Activated CD8-positive, alpha-beta memory T cell treated with anti-CD3 and anti-CD28 coated beads, Interleukin-2, amount 50 U/mL, for 1 hour (primary cell): ENCODE results near the gene SARDH.
A peak's percentile ranks its signal among the peaks of the same experiment; 100 is the strongest.
"Not testable (repeated sequence)": the region's sequence is repeated elsewhere in the genome, so short reads cannot be mapped to it uniquely, and the experiment has no call there.

Experiments used
- DNase-seq: peaks from one replicate; pipeline ENCODE4 v3.0.0-alpha.2; 2020; ENCODE audit errors: extremely low read depth

Gene SARDH

DNA sequence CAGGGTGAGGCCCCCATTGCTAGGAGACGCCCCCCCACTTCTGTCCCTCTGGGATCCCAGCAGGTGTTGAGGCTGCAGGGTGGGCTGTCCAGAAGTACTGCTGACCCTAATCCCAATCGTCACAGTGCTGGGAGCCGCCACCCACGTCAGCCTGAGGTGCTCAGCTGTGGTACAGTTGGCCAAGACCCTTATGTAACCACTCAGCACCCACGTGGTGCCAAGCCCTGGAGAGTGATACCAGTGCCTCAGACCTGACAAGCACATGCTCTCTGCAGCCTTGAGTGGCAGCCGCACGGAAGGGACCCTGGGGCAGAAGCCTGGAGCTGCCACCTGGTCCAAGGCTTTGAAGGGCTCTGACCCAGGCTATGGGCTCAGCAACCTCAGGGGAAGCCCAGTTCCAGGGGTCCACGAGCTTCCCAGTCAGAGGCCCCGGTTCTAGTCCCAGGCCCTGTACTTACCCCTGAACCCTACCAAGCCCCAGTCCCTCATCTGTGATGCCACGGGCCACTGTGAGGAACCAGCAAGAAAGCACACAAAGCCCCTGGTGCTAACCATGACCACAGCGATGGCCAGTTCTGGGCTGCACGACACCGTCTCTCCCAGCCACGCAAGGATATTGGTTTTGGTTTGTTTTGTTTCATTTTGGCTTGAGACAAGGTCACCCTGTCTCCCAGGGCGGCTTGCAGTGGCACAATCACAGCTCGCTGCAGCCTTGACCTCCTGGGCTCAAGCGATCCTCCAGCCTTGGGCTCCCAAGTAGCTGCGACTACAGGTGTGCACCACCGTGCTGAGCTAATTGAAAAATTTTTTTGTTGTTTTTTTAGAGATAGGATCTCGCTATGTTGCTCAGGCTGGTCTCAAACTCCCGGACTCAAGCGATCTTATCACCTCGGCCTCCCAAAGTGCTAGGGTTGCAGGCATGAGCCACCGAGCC lies 51.2 kb downstream of the SARDH start:
- DNase-seq, result no peak

DNA sequence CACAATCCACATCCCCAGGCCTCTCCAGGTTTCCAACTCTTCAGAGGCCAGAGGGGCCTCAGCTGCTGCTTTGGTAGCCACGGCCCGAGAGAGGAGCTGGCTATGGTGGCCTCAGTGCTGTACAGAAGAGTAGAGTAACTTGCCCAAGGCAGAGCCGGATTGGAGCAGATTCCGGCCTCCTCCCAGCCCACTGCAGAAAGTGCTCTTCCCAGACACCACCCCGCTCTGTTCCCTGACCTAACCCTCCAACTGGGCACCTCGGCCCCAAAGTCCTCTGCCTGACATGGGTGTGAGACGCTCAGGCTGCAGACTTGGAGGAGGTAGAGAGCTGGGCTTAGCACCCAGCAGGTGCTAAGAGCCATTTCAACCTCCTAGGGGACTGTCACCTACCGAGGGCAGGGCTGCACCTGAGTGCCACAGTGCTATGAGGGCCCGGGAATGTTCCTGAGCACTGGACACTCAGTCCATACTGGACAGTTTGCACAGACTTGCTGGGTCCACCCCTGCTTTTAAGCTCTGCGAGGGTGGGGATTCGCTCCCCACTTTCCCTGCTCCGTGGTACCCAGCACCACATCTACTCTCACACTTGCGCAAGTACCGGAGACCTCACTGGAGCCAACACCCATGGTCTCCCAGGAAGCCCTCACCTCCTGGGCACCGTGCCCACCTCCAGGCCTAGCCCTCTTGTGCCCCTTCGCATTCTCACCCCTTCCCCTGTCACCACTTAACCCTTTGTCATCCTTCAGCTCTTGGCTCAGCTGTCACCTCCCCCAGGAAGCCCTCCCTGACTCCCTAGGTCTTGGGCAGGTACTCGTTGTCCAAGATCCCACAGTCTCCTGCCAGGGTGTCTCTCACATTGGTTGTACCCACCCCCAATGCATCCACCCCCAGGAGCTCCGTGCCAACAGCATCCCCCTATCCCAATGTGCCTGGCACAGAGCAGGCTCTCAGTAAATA lies 52.2 kb downstream of the SARDH start:
- no peak for DNase-seq

DNA sequence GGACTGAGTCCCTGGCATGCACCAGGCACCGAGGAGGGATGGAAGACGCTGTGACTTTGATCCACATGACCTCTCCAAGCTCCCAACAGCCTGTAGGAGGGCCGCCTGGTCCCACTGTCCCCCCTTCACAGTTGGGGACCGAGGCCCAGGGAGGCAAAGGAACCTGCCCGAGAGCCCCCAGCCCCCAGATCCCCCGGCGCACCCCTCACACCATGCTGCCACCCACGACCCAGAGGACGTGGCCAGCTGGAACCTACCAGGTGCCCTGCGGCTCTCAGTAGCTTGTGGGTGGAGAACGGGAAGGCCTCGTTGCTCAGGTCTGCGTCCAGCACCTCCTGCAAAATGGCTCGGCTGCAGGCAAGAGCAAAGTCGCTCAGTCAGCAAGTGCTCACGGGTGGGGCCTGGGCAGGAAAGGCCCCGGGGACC lies 53.2 kb downstream of the SARDH start:
- DNase-seq, result no peak

DNA sequence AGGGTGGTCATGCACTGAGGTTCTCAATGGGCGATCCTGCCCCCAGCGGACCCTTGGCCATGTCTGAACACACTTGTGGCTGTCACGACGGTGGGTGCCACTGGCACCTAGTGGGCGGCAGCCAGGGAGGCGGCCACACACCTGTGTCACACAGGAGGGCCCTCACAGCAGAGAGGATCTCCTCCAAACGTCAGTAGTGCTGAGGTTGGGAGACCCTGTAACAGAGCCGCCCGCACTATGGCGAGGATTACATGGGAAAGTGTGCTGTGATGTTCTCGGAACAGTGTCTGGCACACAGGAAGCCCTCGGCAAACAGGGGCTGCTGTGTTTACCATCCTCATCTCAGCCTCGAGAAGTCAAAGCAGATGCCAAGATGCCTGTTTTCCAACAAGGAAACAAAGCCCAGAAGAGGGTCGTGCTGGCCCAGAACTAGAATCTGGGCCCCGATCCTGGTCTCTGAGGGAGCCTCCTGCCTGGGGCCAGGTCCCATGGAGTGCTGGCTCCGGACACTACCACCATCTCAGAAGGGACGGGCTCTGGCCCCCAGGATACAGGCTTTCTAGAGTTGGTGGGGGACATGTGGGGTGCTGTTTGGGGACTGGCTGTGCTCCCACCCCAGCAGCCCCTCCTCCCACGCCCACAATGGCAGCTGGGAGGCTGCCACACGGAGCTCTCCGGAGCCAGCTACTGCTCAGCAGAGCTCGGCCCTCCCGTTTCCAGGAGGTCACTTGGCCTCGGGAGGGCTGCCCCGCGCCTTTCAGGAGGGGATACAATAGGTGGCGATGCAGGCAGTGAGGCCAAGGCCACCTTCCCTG lies 53.8 kb downstream of the SARDH start:
- no peak for DNase-seq

DNA sequence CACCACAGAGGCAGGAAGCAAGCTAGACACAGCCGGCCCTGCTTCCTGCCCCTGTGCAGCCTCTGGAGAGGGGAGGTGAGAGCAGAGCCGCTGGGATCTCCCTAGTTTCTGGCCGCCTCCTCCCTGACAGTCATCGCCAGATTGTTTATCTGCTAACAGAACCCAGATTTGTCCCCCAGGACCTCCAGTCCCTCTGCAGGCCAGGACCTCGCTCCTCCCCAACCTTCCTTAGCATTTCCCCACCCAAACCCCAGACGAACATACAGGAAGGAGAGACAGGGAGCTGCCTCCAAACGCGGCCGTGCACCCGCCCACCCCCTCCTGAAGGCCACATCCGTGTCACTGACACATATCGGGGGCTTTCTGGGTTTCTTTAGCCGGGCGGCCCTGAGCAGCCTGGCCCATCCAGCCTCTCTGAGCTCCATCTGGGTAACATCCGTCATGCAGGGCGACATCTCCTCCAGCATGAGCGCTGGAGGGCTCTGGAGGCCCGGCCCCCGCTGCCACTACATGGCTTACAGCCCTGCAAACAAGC lies 54.5 kb downstream of the SARDH start:
- DNase-seq, result peak; percentile 45

DNA sequence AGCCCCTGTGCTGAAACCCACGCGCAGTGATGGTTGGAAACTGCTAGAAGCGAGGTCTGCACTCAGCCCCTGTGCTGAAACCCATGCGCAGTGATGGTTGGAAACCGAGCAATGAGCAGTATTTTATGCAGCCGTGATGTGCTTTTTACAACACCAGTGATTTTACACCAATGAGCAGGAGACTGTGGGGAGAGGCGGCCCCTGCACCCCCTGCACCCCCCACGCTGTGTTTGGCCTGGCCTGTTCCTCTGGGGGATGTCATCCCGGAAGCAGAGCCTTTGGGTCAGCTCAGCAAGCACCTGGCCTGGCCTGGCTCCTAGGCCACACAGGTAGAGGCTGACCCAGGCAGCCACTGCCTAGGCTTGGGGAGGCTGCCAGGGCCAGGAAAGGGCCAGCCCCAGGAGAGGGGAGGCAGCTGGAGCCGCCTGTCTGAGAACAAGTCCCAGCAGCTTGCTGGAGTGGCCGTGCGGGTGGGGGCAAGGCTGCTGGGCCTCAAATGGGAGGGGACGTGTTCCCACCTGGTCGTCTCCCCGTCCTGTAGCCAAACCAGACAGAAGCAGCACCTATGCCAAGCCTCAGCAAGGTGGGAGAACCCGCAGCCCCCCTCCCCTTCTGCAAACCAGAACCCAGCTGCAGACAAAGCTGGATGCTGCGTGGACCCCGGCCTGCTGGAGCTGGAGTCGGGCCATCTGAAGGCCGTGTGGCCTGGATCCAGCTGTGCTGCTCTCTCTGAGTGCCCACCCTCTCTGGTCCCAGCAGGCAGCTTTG lies 55.1 kb downstream of the SARDH start:
- no peak for DNase-seq

DNA sequence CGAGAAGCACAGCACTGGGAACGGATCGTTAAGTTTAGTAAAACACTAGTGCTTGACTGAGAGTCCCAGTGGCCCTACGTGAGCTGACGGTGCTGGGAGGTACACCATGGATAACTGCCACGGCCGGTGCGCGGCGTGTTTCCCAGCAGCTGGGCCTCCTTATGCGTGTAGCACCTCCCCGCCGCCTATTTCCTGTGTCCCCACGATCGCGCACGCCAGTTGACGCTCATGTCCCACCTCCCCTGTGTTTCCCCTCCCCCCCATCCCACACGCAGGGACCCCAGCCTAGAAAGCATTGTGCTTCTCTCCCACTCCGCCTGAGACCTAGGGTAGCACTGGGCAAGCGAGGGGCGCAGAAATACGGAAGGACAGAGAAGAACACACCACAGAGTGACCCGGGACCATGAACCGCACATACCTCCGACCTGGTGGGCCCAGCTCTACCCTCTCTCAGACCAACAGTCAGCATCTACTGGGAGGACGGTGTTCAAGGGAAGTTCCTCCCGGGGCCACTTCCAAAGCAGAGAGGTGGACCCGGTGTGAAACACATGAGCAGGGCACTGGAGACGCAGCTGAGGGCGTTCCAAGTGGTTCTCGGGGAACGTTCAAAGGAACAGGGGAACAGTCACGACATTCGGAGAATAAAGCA lies 56.4 kb downstream of the SARDH start:
- no peak for DNase-seq

DNA sequence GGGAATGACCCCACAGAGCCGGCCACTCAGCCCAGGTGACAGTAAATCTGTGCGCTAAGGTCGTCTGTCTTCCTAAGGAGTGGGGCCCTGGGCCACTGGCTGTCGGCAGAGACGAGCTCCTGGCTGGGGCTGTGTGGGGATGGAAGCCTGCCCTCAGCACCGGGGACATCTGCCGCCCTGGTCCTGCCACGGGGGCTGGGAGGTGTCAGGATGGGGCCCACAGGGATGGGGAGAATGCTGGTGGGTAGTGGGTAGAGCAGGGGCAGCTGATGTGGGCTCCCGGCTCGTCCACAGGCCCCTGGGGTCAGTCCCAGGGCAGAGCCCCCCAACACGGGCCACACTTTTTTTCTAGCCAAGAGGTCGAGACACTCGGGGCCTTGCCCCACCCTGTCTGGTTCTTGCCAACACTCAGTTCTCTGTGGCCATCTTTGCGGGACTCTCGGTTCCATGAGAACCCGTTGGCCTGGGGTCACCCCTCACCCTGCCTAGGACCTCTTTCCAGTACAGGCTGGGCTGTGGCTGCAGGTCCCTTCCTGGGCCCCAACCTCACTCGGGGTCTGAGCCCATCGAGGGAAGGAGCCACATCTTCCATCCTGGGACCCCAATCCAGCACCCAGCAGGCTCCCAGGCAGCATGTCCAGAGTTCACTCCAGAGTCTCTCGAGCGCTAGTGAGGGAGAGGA lies 57.0 kb downstream of the SARDH start:
- DNase-seq, result no peak

DNA sequence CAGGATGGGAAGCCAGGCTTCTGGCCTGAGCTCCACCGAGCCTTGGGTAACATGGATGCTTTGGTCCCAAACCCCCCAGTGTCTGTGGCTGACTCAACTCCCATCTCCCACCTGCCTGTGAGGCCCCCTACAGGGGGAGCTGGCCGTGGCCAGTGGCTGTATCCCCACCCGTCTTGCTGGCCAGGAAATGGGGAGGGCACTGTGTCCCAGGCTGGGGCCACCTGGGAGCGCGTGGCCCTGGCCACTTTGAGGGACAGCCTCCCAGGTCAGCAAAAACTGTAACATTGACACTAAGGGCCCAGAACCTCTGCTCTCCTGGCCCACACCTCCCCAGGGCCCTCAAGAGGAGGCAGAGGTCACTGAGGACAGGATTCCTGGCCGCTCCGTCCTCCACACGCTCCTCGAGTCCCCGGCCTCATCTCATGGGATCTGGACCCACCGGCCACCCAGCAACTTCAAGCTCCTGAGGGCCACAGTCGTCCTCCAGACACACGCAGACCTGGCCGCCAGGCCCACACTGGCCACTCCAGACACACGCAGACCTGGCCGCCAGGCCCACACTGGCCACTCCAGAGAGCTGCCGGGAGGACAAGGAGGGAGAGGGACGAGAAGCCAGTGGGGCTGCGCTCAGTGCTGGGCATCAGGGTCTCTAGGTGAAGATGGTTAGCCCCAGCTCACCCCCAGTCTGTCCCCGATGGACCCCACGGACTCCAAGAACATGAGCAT lies 57.7 kb downstream of the SARDH start:
- no peak for DNase-seq

DNA sequence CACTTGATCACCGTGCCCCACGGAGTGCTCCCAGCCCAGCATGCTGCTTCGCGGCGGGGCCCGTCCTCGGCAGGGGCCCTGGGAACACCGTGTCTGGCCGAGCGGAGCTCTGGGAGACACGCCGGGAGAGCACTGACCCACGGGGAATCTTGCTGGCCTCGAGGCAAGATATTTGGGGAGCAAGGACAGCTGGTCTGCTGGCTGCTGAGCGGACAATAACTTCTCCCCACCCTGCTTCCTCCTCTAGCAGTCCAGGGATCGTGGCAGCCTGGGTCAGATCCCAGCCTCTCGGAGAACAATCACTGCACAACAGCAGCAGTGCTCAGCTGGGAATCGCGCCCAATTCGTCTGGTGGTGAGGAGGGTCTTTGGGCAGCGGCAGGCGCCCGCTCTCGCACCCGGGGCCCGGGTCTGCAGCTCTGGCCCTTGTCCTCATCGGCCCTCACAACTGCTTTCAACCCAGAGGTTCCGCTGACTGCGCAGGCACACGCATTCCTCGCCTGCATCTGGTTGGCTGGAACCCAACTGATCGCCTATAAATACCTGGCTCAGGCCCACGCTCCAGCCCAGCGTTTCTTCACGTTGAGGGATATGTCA lies 58.6 kb downstream of the SARDH start:
- DNase-seq, result no peak

DNA sequence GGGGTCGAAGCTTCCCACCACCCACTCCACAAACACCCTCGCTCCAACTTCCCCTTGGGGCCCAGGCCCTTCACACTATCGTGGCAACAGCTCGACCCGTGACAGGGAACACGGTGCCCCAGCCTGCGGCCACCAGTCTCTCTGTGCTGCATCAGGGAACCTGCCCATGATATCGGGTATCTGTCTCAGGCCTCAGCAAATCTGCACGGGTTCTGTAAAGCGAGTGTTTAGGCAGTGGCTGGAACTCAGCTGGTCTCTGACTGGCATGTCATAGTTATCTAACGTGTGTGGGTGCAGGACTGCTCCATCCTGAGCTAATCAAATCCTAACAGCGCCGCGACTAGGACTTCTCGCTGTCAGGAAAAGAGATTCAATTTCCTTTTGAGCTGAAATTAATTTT lies 59.1 kb downstream of the SARDH start:
- no peak for DNase-seq

DNA sequence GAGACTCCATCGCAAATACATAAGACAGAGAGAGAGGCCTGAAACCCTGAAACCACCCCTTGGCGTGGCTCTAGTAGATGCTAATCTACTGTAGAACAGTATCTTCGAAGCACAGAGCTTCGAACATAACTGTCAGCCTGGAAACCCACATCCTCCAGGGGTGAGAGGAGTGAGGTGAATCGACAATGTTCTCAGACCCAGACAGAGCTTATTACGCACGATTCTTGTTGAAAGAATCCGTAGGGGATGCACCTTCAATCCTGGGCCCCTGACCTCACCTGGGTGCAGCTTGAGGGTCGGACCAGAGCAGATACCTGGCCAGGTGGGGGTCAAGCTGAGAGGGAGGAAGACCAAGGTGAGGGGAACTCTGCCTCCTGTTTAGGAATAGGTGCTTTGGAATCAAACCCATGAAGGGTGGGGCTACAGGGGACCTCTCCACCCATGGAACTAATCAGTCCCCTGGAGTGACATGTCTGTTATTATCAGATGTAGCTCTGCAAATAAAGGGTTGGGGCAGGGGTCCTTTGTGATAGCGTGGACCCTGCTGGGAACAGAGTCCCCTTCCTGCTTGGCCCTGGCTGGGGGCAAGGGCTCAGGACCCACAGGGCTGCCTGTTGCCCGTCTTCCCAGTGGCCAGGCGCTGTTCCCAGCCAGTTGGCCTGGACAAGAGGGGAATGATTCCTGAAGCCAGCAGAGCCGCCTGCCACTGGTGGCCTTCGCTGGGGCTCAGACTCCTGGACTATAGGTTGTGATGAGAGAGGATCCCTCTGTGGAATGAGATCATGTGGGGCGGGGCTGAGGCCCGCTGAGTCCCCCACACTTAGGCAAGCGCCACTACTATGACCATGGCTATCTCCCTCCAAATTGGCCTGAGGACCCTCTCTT lies 60.8 kb downstream of the SARDH start:
- DNase-seq, result peak; percentile 42

DNA sequence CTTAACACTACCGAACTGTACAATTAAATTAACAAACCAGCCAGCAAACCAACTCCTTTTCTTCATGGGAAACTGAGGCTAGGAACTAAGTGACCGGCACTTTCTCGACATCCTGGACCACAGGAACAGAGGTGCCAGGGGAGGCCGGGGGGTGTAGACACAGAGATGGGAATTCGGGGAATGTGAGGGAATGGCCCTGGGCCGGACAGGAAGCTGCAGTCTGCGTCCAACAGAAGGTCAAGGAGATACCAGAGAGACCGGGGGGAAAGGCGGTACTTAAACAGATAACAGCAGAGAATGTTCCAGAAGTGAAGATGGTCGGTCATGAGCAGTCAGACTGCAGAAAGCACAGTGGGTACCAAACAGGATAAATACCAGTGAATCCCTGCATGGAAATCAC lies 61.7 kb downstream of the SARDH start:
- DNase-seq, result no peak

DNA sequence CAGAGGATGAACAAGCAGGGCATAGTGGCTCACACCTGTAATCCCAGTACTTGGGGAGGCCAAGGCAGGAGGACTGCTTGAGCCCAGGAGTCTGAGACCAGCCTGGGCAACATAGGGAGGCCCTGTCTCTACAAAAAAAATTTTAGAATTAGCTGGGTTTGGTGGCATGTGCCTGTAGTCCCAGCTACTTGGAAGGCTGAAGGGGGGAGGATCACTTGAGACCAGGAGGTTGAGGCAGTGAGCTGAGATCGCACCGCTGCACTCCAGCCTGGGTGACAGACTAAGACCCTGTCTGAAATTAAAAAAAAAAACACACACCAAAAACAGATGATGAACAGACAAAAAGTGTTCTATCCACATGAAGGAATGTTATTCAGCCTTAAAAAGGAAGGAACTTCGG lies 62.4 kb downstream of the SARDH start:
- DNase-seq, result not testable (repeated sequence)

DNA sequence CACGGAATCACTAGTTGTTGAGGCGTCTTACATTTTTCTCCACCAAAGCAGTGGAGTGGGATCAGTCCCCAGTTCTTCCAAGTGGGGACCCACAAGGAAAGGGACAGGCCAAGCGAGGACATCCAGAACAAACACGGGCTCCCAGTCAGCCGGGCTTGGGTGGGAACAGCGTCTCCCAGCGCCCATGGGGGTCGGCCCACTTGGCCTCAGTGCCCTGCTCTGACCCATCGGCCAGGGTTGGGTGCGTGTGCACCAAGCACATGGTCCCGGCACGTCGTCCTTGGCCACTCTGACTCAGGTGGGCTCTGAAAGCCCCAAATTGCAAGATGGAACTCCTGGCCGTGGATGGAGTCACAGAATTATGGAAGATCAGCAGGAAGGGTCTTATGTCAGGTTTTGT lies 64.1 kb downstream of the SARDH start:
- no peak for DNase-seq

DNA sequence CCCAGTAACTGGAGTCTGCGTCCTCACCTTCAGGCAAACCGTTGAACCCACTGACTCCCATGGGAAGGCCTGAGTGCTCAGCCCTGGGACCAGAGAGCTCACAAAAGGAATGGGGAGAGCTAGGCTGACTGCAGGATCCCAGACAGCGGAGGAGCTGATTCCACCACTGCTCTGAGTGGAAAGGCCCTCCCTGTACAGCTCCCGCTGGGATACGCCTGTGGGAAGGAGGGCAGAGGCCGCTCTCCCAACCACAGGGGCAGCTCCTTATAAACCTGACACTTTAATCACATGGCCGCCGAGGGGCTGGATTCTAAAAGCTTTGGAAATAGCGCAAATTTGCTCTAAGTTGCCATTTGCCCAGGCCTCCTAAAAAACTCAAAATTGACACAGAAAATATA lies 64.9 kb downstream of the SARDH start:
- DNase-seq, result no peak

DNA sequence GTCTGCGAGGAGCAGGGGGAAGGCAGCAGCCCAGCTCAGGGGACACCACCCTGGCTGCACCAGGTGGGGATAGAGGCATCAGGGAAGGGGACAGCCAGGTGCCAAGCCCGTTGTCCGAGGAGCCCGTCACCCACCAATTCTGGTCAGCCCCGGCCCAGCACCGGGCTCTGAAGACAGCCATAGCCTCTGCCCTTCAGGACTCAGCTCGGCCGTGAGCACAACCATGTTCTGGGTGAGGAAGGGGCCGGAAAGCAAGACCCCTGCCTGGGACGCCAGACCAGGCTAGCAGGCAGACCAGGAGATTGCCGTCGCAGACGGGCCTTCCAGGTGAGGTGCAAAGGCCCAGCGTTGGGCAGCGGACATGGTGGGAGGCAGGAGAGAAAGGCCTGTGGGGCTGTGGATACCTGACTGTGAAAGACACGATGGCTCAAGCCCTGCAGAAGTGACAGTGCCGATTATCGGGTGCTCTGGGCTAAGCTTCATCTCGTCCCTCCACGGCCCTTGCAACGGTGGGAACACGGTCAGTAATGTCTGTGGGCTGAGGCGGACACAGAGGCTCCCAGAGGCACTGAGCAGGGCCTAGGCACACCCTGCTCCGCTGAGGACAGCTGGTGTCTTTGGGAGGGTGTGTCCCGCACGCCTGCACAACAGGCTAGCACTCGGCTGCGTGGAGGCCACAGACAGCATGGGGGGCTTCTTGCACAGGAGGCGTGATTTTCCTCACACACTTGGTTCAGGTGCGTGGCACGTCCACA lies 65.5 kb downstream of the SARDH start:
- DNase-seq, result no peak
